IPS DF 4.7 (cell line): Measurements from ENCODE around the gene GUCY1A2.
A peak's percentile ranks its signal among the peaks of the same experiment; 100 is the strongest.
"Not testable (repeated sequence)": the region's sequence is repeated elsewhere in the genome, so short reads cannot be mapped to it uniquely, and the experiment has no call there.

Experiments
- DNase-seq: peaks from one replicate; pipeline ENCODE4 v3.0.0-alpha.2; 2013; ENCODE audit warnings: low spot score; ENCODE audit errors: extremely low read depth

GUCY1A2 gene, protein sequence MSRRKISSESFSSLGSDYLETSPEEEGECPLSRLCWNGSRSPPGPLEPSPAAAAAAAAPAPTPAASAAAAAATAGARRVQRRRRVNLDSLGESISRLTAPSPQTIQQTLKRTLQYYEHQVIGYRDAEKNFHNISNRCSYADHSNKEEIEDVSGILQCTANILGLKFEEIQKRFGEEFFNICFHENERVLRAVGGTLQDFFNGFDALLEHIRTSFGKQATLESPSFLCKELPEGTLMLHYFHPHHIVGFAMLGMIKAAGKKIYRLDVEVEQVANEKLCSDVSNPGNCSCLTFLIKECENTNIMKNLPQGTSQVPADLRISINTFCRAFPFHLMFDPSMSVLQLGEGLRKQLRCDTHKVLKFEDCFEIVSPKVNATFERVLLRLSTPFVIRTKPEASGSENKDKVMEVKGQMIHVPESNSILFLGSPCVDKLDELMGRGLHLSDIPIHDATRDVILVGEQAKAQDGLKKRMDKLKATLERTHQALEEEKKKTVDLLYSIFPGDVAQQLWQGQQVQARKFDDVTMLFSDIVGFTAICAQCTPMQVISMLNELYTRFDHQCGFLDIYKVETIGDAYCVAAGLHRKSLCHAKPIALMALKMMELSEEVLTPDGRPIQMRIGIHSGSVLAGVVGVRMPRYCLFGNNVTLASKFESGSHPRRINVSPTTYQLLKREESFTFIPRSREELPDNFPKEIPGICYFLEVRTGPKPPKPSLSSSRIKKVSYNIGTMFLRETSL

GRCh38 chr11:107018219-107018901 is at the start of gene GUCY1A2:
TSS of gene GUCY1A2 (minus strand) at chr11:107018476. CDS start at chr11:107018055, 421 bp downstream.
- DNase-seq, result no peak

- DNase-seq, result no peak
These were observed 36.1 kb upstream of the GUCY1A2 start for GRCh38 chr11:107054391-107054790.

- DNase-seq, result not testable (repeated sequence)
These were observed 33.1 kb upstream of the GUCY1A2 start for GRCh38 chr11:107051332-107051731.

GRCh38 chr11:107050899-107051298 is 32.6 kb upstream of the GUCY1A2 start:
- not testable (repeated sequence) for DNase-seq

- no peak for DNase-seq
These were observed 31.8 kb upstream of the GUCY1A2 start for GRCh38 chr11:107050121-107050520.

DNA sequence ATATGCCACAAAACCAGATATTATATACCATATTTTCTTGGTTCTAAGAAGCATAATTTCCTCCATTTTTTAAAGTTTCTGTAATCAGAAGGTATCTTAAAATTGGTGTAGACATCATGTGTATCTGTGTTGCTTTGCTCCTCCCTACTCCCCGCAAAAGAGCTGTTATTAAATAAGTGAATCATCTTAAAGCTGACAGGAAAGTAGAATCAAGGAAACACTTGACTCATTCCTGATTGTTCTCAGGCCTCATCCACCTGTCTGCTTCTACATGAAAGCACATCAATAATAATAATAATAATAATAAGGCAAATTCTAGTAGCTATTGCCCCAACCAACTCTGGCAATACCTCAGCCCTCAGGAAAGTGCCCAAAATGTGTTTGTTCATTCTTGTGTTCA is 26.2 kb upstream of the GUCY1A2 start:
- DNase-seq, result no peak

DNA sequence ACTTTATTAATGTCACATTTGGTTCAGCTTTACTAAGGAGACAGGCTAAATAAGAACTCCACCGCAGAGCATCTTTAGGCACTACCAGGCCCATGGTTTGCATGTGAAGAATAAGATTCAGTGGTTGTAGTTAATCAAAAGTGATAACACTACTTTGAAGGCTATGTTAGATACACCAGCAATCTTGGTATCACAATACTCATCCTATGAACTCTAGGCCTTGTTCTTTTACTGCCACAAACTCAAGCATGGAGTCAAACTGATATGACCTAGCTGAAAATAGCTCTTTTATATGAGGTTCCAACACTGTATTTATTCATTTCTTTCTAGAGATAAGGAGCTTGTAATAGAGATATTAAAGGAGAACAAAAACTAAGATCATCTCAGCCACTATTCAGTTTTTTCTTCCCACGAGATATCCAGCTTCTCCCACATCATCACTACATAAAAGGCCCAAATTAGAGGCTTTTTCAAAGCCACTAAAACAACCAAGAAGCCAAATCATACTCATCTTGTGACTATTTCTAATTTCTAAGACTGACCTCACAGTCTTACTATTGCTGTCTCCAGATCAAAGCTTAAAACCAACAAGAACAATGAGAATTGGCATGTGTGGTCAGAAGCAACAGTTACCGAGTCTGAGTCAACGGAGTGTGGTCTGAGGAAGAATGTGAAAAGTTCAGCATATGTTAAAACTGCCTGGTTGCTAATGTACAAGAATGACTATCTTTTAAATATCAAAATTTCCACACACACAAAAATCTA is 25.1 kb upstream of the GUCY1A2 start:
- no peak for DNase-seq

- no peak for DNase-seq
These were observed 24.5 kb upstream of the GUCY1A2 start for GRCh38 chr11:107042748-107043147.

- DNase-seq, result no peak
These were observed 22.8 kb upstream of the GUCY1A2 start for GRCh38 chr11:107041088-107041444.

- DNase-seq, result no peak
These were observed 22.3 kb upstream of the GUCY1A2 start for GRCh38 chr11:107040433-107041087.

DNA sequence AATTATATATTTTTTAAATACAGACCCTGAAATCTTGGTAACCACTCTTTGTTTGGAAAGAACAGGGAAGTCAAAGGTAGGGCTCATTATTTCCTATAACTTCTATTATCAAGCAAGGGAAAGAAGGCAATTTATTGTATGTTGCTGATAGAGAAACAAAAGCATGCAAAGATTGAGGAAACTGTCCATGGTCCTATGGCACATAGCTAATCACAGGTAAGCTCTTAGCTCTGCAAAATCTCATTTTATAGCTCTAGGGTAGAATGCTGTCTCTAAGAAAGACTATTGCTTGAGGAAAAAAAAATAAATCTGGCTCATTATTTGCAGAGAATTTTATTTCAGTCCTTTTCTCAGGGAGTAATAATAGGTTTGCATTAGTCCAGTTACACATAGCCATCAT is 7.4 kb upstream of the GUCY1A2 start:
- no peak for DNase-seq

GRCh38 chr11:107020594-107020993 is 2.3 kb upstream of the GUCY1A2 start:
- no peak for DNase-seq

DNA sequence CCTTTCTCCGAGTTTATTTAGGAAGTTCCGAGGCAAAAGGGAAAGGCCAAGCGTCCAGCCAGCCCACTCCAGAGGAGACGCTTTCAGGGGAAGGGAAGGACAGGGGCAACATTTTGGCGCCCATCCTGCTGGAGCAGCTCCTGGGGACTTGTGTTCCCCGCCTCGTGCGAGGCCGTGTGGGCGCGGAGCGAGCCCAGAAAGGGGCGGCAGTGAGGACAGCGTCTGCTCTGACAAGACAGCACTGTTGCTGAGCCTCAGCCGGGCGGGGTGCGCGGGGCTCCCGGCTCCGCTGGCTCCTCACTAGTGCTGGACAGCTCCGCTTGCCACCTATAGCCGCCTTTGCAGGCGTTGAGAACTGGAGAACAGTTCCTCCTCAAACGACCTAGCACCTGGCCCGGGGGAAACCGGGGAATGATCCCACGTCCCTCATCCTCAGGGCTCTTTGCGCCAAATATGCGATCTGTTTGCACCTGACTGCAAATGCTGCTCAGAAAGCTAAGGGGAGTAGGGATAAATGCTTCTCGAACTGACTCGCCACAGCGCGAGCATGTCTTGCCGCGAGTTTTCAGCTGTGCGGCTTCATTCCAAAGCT is 722 bp upstream of the GUCY1A2 start:
- peak; percentile 53 for DNase-seq

DNA sequence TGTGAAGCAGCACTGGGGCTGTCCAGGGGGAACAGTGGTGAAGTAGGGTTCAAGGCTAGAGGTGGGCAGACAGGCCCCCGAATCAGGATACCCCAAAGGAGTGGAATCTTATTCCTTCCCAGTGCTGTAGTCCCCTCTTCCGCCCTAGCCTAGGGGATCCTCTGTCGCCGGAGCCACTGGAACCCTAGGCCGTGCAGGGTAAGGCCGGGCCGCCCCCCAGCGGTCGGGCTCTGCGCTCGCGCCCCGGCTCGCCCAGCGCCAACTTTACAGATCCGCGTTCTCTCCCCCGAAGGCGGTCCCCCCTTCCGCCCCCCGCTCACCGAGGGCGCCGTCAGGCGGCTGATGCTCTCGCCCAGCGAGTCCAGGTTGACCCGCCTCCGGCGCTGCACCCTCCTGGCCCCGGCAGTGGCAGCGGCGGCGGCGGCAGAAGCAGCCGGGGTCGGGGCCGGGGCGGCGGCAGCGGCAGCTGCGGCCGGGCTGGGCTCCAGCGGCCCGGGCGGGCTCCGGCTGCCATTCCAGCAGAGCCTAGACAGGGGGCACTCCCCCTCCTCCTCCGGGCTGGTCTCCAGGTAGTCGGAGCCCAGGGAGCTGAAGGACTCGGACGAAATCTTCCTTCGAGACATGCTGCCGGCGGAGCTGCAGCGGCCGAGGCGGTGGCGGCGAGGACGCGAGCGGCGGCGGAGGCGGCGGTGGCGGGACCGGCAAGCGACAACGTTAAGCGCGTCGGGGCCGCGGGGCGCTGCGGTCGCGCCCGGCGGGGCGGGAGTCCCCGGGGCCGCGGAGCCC is 650 bp downstream of the GUCY1A2 start:
- DNase-seq, result no peak

DNA sequence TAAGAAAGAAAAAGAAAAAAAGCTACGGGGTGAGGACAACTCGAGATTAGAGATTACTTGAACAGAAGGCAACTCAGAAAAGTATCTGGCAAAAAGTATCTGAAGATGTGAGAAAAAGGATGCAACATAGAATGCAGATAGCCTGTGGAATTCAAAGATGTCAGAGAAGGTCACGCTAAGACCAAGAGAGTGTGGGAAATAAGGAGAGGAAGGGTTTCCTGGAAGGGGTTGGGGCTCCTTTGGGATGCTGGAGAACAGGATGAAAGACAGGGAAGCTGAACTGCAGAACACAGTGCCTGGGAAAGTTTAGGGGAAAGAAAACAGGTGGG is 1.2 kb downstream of the GUCY1A2 start:
- no peak for DNase-seq

DNA sequence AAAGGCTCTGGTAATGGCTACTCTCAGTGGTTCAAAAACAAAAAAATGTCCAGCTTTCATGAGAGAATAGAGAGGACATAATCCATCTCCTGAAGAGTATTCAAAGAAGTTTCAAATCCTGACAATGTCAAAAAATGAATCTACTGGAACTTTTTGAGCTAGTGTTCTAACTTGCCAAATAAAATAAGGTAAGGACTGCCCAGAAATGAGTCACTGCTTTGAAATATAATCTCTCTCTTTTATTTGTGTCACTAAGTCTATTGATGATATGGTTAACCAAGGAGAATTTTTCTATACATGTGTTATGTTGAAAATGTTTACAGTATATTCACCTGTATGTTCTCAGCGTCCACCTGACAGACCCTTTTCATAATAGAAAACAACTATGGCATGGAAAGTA is 3.4 kb downstream of the GUCY1A2 start:
- no peak for DNase-seq

- DNase-seq, result no peak
These were observed 6.3 kb downstream of the GUCY1A2 start for GRCh38 chr11:107011977-107012376.

DNA sequence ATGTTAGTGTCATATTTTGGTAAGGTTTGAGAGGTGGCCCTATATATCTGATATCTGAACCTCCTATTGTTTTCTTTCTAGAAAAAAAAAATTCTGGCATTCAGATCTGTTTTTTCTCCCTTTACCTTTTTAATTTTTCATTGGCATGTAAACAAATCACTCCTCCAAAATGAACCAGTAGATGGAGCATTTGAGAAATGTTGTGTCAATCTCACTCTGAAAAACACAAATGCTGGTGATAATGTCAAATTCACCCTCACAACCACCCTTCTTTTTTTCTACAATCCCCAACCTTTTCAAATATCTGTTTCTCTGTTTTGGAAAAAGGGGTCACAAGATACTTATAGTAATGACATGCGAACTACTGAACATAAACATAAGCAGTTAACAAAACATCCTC is 9.1 kb downstream of the GUCY1A2 start:
- no peak for DNase-seq

GRCh38 chr11:107006076-107006833 is 12.0 kb downstream of the GUCY1A2 start:
- DNase-seq, result no peak
